ENCODE data around the gene CADM1. TPM values are rescaled to one million over a fixed set of nuclear protein-coding genes. Genes with fewer than 3 reads are reported as not detected.

Gene CADM1
- total and polyA plus RNA-seq, 4 donors = 13.0 to 40.6 (median 28.9) TPM

DNA sequence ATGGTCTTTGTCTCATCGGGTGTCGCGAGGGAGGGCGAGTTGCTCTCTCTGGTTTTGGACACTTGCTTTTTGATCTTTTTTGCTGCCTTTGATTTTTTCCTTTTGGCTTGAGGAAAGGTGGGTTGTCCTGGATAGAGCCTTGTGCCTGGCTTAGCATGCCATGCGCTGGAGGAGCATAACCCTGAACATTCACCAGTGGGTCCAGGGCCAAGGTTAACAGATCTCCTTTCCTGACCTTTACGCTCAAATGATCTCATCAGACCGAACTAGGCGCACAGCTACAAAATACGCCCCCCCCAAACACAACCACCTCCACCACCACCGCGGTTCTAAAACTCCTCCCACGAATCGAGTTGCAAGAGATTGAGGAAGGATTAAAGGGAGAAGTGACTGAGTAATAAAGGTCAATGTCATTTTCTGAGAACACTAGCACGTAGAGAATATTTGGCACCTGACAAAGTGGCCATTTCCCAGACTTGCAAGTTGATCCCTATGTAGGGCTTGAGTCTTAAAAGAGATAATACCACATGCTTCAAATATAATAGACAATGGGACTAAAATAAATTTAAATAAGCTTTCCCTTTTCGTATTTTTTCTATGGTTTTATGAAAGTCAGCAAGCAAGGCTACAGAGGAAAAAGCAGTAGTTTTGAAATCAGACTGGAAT lies 48.7 kb upstream of the CADM1 start:
- Histone ChIP-seq H3K4me3 (ENCODE audit: low read depth in 1 of 3, low read length in 3 of 3) (no peak overlapping the region), H3K27me3 (ENCODE audit: control insufficient read depth in 4 of 4, insufficient read depth in 4 of 4, low read length in 3 of 4) (no peaks in the 10 kb centered on the region), H3K36me3 (ENCODE audit: control insufficient read depth in 4 of 4, insufficient read depth in 3 of 4, low read depth in 1 of 4, low read length in 3 of 4) (no peaks in the 10 kb centered on the region), H3K9me3 (ENCODE audit: control insufficient read depth in 4 of 4, low read length in 3 of 4) (no peaks in the 10 kb centered on the region), H3K9ac (ENCODE audit: low read depth in 1 of 2, low read length in 2 of 2) (no peak overlapping the region), H3K27ac (ENCODE audit: low read depth in 1 of 2, low read length in 2 of 2) (no peak overlapping the region), H3K4me1 (ENCODE audit: control insufficient read depth in 4 of 4, insufficient read depth in 4 of 4, low read length in 3 of 4) (peaks cover 0 to 4% (median under 1%) of the 10 kb centered on the region in 4 donors)
- WGBS = 78% methylated on average over 15 of the region's 15 CpGs
- DNase-seq (ENCODE audit: low spot score) = no peak
- TF ChIP-seq SP1 (IDR thresholded peaks at IDR 0.05) = no peak
- TF ChIP-seq TAF1 (conservative IDR thresholded peaks at IDR 0.05) = no peak
- TF ChIP-seq HNF4A (conservative IDR thresholded peaks at IDR 0.05) = peak; percentile 58 to 60
- peak; percentile 25 to 26 for TF ChIP-seq RXRA (IDR thresholded peaks at IDR 0.05)
- no peak for TF ChIP-seq NR2F2 (IDR thresholded peaks at IDR 0.05)
- TF ChIP-seq, protein P1, sequence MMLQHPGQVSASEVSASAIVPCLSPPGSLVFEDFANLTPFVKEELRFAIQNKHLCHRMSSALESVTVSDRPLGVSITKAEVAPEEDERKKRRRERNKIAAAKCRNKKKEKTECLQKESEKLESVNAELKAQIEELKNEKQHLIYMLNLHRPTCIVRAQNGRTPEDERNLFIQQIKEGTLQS (IDR thresholded peaks at IDR 0.05) = no peak
- no peak for TF ChIP-seq ZBTB33 (IDR thresholded peaks at IDR 0.05)
- peak in 1 of 2 donors; percentile 8 for TF ChIP-seq JUND (IDR thresholded peaks at IDR 0.05)

DNA sequence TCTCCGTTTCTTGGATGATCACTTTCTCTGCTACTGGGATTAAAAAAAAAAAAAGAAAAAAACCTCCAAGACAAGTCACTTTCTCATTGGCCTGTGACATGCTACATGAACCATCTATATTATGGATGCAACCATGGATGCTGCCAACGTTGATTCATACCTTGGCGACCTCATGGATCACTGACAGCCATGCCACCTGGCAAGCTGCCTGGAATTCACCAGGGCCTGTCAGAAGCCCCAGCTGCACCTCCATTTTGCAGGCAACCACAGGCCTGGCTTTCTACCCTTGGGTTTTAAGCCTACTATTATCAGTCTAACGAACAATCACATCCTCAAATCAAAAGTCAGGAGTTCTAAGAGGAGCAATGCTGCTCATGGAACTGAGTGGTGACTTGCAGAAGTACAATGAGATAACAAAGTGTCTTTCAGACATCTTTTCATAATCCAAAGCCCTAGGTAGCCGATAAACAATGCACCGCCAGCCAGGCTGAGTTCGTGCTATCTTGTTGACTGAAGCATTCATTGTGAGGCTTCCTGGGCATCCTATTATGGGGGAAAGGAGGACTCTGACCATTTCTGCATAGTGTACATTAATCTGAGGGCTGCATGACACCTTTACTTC lies 48.0 kb upstream of the CADM1 start:
- Histone ChIP-seq H3K27ac (ENCODE audit: low read depth in 1 of 2, low read length in 2 of 2) (no peak overlapping the region), H3K4me1 (ENCODE audit: control insufficient read depth in 4 of 4, insufficient read depth in 4 of 4, low read length in 3 of 4) (peaks cover 0 to 4% (median under 1%) of the 10 kb centered on the region in 4 donors), H3K27me3 (ENCODE audit: control insufficient read depth in 4 of 4, insufficient read depth in 4 of 4, low read length in 3 of 4) (no peaks in the 10 kb centered on the region), H3K9ac (ENCODE audit: low read depth in 1 of 2, low read length in 2 of 2) (no peak overlapping the region), H3K9me3 (ENCODE audit: control insufficient read depth in 4 of 4, low read length in 3 of 4) (no peaks in the 10 kb centered on the region), H3K4me3 (ENCODE audit: low read depth in 1 of 3, low read length in 3 of 3) (no peak overlapping the region), H3K36me3 (ENCODE audit: control insufficient read depth in 4 of 4, insufficient read depth in 3 of 4, low read depth in 1 of 4, low read length in 3 of 4) (no peaks in the 10 kb centered on the region)
- no peak for DNase-seq (ENCODE audit: low spot score)
- TF ChIP-seq TAF1 (conservative IDR thresholded peaks at IDR 0.05) (no peak), RXRA (IDR thresholded peaks at IDR 0.05) (no peak), YY1 (IDR thresholded peaks at IDR 0.05) (no peak), CTCF (IDR thresholded peaks at IDR 0.05; ENCODE audit: low read depth, low read length, missing input control) (no peak), SP1 (IDR thresholded peaks at IDR 0.05) (no peak), RAD21 (IDR thresholded peaks at IDR 0.05) (no peak), JUND (IDR thresholded peaks at IDR 0.05) (no peak), NR2F2 (IDR thresholded peaks at IDR 0.05) (no peak), GABPA (IDR thresholded peaks at IDR 0.05 in 1 of 2, conservative IDR thresholded peaks at IDR 0.05 in 1 of 2) (no peak)
- TF ChIP-seq, protein P1 (IDR thresholded peaks at IDR 0.05) = no peak
- 90% methylated on average over 7 of the region's 7 CpGs for WGBS

Measured in liver (tissue), 9 donors.